Putamen (tissue), 1 donor: ENCODE data around the gene FBXO42.

ENCODE experiments used
- DNase-seq: peaks from one replicate; pipeline ENCODE4 v3.0.0-alpha.2; 2016; ENCODE audit warnings: low spot score

Gene FBXO42

GRCh38 chr1:16204634-16205333, 147.5 kb downstream of the FBXO42 start:
- no peak for DNase-seq

DNA sequence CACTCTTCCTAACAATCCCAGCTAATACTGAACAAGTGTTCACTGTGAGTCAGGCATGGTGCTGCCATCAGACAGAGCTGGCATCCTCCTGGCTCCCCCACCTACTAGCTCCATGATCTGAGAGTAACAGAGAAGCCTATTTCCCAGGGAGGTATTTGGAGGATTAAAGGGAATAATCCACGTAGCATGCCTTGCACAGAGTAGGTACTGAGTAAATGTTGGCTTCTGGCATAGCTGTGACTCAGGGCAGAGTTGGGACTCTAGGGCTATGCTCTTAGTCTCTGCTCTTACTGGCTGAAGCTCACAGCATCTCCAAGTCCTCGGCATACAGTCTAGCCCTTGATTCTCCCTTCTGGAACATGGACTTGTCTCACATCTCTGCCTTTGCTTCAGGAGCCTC, 148.1 kb downstream of the FBXO42 start:
- no peak for DNase-seq

DNA sequence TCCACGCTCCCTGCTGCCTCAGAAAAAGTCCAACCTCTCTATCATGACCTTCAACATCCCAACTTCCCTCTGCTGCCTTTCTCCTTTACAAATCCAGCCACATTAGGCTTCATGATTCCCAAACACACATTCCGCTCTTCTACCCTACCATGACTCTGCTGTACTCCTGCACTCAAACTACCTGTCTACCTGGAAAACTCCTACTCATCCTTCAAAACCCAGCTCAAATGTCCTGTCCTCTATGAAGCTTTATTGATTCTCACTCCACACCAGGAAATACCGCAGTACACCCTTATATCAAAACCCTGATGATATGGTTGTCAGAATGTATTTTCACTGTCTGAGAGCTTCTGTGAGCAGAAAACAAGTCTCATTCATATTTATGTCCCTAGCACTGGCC, 148.7 kb downstream of the FBXO42 start:
- no peak for DNase-seq

DNA sequence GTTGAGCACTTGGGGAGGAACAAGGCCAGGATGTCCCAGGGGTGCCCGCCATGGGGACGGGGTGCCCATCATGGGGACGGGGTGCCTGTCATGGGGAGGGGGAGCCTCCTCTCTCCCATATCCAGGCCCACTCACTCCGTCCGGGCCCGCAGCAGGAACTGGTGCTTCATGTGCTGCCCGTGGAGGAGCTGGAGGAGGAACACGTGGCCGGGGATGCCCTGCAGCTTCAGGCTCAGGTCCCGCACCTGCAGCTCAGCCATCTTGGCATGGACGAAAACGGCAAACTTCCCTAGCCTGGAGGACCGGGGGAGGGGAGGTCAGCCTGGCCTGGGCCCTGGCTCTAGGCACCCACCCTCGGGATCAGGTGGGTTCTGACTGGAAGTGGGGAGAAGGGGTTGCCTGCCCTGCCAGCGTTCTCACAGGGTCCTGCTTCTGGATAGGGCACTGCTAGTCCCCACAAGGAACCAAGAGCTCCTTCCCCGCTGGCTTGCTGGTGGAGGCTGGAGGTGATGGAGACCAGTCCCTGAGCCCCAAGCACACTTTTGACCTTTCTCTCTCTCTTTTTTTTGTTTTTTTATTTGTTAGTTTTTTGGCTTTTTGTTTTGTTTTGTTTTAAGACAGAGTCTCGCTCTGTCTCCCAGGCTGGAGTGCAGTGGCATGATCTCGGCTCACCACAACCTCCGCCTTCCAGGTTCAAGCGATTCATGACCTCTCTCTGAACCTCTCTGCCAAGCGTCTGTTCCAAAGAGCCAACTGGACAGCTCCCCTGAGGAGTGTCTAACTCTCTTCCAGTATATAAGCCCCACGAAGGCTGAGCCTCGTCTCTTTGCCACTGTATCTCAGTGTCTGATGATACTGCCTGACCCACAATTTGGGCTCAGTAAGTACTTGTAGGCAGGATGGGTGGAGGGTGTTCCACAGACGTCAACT, 149.7 kb downstream of the FBXO42 start:
- no peak for DNase-seq

DNA sequence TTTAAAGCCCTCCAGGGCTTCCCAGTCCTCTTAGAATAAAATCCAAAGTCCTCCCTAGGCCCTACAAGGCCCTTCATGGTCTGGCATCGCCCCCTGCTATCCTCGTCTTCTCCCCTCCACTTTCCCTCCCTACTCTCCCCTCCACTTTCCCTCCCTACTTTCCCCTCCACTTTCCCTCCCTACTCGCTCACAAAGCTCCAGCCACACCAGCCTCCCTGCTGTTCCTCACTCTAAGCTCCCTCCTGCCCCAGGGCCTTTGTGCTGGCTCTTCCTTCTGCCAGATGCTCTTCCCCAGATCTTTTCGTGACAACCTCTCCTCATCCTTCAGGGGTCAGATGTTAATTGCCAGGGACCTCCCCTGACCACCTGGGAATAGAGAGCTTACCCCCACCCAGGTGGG, 152.6 kb downstream of the FBXO42 start:
- DNase-seq, result no peak

DNA sequence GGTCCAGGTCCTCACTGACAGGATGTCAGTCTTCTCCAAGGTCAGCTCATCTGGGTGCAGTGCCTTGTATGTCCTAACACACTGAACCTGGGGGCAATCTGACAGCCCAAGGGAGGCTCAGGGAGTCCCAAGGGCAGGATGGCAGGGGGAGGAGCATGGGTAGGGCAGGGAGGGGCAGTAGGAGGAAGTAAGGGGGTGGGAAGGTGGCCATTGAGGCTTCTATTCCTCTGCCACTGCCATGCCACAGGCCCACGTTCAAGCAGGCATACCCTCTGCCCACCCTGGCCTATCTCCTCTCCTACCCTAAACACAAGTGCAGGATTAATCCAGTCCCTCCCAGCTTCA, 153.2 kb downstream of the FBXO42 start:
- DNase-seq, result no peak

DNA sequence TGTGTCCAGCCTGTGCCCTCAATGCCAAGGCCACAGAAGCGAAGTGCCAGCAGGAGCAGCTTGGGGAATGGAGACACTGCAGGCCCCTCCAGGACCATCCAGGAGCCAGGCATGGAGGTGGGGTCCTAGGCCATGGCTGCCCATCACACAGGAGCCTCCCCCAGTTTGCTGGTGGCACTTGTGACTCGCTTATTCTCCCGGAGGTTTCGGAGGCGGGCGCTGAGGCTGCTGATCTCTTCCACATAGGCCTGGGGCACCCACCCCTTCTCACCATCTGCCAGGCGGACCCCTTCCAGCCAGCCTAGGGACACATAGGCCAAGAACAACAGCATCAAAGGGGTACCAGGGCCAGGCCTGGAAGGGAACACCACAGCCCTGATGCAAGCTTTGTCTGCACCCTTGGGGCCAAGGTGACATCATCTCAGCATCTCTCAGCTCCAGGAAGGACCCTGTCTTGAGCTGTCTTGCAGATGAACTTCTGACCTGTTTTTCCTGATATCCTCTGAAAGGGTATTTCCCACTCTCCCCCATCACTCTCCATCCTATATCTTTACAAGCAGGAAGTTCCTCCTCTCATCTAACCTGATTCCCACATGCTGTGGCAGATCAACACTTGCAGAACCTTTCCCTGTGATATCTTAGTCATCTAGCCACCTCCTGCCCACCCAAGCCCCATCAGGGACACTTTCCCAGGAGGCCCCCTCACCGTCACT, 153.7 kb downstream of the FBXO42 start:
- no peak for DNase-seq

DNA sequence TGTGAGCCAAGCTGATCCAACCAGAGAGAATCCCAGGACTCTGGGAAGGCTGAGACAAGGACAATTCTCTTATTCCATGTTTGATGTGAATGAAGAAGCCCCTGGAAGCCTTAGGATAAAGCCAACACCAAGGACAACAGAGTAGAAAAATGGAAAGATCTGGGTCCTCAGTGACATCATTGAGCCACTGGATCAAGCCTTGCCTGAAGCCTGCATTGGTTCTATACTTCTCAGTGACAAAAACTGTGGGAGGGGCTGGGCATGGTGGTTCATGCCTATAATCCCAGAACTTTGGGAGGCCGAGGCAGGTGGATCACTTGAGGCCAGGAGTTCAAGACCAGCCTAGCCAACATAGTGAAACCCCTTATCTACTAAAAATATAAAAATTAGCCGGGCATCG, 155.4 kb downstream of the FBXO42 start:
- DNase-seq, result no peak
